DMS79 (cell line): ENCODE measurements around the gene RALGAPA2.

Experiments
- DNase-seq: peaks from one replicate; lab custom pipeline; 2025; lab: John Stamatoyannopoulos, UW

RALGAPA2 gene

DNA sequence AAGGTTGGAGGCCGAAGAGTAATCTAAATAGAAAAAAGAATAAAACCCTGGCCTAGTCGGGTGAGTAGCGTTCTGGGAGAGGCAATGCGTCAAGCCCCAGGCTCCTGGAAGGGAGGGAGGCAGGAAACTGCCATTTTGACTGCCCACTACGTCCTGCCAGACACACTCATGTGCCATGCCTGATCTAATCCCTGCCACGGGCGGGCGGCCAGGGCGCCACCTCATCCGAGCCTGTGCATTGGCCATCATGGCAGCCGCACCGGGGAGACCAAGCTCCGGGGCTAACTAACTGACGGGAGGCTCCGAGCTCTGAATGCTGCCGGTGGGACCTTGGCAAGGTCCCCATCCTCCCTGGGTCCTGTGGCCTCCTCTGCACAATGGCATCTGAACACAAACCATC lies 275.8 kb downstream of the RALGAPA2 start:
- no peak for DNase-seq

DNA sequence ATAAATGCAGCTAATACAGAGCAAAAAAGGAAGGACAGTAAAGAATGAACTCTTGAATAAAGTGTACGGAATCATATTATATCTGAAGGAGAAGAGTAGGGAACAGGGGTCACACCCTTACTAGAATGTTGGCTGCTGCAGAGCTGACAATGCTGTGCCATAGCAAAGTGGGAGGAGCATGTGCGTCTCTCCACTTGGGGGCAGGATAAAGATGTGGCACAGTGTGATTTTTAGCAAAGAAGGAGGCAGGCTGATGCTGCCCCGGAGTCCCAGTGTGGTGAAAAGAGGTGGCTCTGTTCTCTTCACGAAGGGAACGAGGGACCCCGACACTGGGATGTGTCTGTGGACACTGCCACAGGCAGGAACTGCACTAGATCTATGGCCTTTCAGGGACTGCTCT lies 277.0 kb downstream of the RALGAPA2 start:
- DNase-seq = no peak

DNA sequence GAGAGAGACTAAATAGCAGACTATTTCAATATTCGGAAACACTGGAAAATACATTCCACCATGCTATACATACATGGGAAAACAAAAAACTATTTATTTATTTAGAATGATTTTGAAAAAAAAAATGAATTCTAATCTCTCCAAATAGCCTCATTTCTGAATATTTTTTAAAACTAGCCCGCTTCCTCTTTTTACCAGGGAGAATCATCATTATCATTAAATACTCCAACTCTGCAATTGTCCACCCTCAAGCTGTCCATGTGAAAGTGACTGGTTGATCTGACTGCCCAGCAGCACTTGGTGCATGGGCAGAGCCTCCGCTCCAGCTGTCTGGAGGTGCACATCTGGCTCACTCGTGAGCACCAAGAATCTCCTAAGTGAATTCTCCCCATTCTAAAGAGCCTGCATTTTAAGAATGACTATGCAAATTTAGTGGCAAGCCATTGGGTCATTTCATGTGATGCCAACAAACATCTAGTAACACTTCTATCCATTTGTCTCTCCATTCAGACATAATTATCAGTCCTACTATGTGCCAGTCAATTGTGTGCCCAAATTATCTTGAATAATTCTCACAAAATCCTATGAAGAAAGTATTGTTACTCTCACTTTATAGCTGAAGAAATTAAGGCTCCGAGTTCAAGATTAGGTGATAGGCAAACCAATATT lies 279.7 kb downstream of the RALGAPA2 start:
- DNase-seq = no peak

DNA sequence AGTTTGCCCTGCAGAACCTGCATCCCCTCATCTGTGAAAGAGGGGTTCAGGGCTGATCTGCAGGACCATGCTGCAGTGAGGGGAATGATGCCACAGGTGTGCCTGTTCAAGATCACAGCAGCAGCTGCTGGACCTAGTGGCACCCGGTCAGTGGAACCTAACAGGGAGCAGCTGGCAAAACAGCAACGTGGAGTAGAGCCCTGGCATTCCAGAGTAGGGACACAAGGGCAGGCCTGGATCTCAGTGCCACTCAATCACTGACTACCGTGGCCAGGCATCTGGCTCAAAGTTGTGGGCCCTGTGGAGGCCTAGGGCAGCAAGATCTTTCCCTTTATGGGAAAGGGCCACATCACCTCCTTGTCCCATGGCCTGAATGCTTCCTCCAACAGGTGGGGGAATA lies 282.4 kb downstream of the RALGAPA2 start:
- DNase-seq = no peak

DNA sequence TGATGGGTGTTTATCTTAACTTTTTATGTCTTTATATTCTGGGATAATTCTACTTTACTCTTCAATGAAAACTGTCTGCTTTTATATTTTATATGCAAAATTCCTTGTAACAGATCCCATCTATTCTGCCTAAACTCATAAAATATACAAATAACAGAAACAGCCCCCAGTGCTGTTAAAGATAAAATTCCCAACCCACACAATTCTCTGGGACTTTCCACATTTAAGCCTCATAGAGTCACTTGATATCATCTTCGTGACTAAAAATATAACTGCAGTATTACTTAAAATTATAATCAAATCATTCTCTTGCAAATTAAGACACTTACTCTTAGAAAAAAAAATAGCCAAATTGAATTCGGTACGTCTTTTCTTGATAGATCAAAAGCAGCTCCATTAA lies 284.4 kb downstream of the RALGAPA2 start:
- no peak for DNase-seq

DNA sequence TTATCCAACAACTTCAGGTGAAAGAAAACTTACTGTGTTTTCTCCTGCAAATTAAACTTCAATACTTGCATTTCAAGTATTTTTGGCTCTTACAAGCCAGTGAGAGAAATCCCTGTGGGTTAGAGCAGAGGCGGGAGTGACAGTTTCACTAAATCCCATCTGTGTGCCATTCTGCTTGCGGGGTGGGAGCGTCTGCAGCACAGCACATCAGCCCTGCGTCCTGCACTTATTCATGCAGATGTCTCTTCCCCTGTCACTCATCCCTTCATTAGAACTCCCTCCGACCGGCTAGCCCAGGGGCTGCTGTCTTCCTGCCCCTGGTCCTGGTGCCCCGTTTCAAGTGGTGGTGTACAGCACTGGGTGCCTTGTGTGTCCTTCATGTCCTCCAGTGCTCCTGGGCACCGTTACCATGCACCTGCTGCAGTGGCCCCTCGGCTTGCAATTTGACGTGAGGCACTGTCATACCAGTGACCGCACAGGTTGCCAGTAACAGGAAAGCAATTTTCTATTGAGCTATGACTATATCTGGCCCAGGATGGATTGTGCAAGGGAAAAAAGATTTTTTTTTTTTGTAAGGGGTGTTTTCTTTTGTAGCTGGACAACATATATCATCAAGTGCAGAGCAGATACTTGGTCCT lies 285.1 kb downstream of the RALGAPA2 start:
- DNase-seq = no peak

DNA sequence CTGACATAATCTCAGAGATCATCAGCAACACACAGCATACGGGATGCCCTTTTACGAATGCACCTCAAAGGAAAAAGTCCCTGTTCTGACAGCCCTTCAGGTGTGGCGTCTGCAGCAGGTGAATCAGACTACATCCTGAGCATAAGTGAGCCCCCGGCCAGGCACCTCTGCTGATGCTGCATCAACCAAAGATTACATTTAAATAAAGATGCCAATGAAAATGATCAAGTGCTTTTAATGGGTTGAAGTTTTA lies 285.9 kb downstream of the RALGAPA2 start:
- DNase-seq = no peak

DNA sequence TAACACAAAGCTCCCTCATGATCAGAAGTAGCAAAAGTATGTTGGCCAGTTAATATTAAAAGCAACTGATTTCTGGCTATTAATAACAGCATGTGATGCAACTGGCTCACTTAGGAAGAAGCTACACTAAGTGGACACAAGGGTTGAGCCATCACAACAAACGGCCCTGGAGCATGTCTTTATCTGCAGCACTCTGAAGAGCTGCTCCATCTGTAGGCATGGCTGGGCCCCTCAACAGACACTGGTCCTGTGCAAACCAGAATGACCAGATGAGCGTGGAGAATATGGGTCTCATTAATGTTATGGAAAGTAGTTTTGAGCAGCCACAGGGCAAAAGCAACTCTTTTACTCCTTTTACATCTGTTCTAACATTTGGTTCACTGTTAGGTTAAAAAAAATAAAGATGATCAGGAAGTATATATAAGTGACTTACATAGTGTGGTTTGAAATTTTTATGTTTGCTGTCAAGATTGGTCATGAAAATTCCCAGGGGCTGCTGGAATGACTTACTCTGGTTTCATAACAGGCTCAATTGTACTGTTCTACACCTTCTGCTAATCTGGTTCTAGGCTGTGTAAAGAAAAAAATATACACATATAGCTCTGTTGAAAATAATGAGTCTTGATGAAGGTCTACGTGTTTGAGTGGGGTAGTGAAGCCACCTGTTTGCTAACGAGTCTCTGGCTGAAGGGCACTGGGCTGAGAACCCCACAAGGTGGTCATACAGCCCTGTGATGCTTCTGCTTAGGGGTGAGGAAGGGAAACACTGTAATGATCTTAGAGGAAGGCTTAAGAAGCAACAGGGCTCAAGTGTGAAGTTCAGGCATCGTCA lies 286.4 kb downstream of the RALGAPA2 start:
- no peak for DNase-seq

DNA sequence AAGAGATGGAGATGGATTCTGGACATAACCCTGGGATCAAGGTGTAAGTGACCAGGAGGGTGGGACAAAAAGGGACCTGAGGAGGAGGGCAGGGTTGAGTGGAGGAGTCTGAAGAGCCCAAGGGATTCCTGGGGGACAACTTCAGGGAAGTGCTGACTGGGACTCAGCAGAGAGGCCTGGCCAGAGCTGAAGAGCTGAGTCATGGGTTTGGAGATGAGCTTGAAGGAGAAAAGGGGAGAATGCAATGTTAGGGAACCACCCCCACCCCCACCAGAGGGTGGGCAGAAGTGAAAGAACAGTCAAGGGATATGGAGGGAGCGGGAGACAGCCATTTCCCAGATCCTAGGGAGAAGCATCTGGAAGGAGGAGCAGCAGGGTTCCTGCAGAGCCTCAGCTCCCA lies 289.3 kb downstream of the RALGAPA2 start:
- no peak for DNase-seq

DNA sequence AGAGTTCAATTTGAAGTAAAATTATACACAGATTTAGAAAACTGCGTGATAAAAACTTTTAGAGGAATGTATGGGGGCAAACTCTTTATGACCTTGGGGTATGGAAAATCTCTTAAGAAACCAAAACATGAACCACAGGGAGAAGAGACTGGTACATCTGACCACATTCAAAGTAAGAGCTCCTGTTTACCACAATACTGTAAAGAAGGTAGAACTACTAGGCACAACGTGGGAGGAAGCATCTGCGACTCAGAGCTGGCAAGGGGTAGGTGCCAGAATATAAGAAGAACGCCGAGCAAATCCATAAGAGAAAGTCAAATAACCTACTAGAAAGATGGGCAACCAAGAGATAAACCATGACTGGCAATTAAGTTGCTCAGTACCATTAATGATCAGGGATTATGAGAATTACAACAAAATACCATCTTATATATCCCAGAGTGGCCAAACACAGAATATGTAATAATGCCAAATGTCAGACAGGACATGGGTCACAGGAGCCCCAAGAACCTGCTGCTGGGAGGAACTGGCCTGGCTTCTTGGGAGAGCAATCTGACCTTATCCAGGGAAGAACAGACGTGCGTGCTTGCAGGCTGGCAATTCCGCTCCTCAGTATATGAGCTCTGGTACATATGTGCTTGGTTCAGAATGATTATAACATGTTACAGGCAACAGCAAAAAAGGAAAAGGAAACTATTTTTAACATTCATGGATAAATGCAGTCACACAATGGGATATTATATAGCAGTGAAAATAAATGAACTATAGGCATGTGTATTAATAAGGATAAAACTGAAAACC lies 294.4 kb downstream of the RALGAPA2 start:
- no peak for DNase-seq

DNA sequence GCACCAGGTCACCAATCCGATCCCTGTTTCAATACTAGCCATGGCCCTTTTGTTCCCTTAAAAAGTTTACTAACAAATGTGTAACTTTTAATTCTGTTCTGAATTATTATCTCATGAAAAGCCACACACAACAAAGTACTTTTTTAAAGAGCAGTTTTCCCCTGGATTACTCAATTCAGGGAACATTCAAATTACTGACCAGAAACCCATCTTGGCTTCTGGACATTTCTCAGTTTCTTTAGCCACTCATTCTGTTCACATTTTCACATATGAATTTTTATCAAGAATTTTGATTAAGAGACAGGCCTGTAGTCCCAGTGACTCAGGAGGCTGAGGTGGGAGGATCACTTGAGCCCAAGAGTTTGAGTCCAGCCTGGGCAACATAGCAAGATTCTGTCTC lies 297.1 kb downstream of the RALGAPA2 start:
- no peak for DNase-seq

DNA sequence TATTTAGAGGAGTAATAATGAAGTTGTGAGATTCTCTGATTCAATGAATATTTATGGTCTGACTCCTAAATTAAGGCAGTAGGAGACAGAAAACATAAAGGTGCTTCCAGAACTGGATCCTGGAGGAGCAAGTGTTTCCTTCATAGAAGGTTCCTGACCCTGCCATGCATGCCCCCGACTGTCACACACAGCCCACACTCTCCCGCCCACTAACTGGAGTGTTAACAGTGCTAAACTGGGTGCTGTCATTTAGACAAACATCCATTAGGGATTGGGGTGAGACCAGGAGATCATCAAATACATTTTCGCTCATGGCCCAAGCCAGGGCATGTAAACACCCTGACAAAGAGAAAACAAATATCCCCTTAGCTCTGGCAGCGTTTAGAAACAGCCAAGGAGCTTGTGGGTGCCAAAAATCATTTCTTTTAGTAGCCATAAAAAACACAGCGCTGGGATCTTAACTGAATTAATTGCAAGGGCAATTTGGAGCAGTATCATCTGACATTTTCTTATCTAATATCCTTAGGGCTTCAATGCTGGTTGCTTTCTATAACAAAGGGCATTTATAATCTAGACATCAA lies 297.7 kb downstream of the RALGAPA2 start:
- no peak for DNase-seq

DNA sequence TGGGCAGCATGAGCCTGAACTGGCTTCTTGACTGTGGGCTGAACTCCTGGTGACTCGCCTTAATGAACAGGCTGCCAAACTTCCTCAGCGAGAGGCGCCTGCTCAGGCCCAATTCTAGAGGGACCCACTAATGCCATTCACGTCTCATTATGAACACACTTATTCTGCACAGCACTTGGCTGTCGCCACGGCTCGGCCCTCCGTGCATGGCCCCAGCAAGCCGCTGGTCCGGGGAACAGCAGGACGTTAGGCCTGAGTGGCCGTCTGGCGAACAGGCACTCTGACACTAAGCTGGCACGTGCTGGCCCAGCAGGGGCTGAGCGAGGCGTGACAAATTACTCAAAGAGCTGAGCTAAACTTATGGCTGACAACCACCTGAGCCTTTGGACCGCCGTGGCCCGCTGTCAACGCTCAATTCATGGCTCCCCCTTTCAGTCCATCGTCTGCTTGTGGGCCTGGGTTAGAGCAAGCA lies 298.6 kb downstream of the RALGAPA2 start:
- no peak for DNase-seq

DNA sequence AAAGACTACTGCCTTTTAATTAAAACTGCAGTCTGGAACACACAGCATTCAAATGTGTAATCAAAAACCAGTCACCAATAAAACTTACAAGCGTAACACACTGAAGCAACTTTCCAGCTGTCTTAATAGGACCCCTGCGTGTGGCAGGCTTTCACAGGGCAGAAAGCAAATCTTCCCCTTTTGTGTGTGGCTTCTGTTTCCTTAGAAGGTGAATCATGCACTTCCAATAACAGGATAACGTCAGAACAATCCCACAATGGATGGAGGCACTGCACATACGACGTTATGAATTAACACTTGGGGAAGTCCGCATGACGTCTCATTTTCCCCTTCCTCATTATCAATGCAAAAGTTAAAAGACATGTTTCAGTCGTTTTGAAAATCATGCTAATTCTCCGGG lies 299.7 kb downstream of the RALGAPA2 start:
- peak; percentile 50 for DNase-seq

DNA sequence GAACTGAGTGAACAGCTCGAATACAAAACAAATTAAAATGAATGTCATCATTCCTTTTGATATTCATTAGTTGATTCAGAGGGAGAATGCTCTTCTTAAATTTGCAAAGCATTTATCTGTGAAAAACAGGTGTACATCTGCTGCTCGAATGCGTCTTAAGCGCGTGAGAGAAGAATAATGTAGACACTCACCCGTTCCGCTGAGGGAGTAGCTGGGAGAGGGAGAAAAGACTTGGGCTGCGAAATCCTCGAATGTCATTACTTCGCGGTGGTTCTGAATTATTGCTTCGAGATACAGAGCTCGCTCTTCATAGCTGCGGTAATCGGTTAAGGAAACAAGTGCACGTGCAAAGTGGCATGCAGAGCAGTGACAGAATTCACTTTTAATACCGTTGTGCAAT lies 300.6 kb downstream of the RALGAPA2 start:
- no peak for DNase-seq

DNA sequence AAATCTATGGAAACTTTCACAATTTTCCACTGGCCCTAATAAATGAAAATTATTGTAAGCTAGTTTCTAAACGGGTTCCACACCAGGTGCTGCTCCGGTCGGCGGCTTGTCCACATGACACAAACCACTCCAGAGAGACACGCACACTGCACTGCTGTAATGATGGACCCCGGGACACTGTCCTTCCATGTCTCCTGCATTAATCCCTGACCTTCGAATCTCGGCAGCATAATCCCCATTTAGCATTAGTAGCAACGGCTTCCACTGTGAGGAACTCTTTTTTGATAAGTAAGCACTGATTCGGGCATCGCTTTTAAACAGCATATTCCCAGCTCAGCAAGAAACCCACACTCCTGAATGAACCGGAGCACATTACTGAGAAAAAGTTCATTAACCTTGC lies 301.0 kb downstream of the RALGAPA2 start:
- DNase-seq = no peak

DNA sequence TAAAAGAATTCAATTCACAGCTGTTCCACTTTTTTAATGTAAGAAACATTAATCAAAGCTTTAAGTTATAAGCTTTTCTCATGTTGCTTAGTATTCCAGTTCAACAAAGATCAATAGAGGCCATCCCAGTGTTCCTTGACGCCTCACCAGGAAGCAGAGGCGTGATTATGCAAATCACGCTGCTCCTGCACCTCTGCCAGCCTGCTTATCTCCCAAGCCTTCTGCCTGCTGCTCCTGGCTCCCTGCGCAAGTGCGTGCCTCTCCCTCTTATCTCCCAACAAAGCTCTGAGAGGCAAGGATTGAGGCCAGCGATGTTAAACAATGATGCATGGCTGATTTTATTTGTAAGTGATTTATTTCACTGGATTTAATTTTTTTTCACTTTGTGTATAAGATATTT lies 301.8 kb downstream of the RALGAPA2 start:
- peak; percentile 25 for DNase-seq

DNA sequence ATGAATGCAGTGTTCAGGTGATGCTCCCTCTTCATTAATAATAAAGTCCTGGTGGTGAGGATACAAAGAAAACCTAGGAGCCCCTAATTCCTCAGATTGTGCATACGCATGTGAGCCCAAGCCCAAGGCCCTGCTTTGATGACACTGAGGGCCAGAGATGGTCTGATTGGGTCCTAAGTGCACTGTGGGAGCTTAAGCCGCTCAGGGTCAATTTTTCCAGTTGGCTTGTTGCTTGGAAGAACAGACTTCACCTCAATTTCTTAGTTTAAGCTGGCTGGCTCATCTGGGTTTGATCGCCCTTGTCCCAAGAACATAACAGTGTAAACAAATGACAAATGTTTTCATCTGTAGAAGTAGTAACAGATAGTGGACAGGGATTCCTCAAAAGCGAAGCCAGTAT lies 303.1 kb downstream of the RALGAPA2 start:
- DNase-seq = no peak

DNA sequence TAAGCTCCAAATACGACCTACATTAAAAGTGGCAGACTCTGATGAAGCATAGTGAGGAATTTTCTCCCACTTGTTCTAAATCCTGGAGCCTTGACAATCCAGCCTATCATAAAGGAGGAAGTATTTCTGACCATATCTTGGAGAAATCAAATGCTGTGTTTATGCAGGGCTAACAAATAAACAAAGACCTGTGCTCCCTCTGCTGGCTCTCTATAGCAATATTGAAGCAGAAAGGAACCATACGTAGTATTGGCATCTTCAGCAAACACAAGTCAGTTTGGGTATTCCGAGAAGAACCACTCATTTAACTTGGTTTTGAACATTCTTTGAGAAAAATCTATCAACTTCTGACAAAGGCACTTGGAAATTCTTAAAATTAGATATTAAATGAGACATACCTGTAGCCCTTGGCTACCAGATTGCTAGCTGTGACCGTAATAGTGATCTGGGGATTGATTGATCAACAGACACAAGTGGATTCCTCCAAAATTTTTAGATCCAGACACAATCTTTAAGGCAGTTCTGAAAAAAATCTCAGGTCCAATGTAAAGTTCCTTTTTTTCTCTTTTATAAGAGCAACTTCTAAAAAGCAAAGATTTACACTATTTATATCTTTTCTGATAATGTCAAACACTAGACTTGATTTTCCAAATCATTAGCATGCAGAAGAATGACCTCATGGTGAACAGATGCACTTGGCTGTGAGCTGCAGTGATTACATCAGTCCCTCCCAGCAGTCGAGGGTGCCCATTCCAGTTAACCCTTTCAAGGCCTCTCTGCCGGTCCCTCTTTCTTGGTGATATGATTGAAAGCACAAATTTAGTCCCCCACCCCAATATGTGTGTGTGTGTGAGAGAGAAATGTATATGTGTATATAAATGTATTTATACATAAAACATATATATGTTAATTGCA lies 304.3 kb downstream of the RALGAPA2 start:
- peak; percentile 12 for DNase-seq

DNA sequence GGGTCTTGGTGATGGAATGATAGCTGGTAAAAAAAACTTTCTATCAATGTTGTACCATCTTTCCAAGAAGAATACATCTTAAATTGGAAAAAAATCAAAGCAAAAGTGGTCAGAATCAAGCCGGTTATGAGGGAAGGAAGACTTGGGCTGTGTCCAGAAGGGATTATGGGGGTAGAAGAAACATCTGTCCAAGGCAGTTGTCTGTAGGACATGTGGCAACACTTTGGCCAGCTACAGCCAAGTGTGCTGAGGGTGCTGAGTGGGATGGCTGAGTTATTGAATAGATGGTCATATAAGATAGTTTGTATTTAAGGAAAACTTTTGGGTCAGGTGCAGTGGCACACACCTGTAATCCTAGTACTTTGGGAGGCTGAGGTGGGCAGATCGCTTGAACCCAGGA lies 306.1 kb downstream of the RALGAPA2 start:
- no peak for DNase-seq

DNA sequence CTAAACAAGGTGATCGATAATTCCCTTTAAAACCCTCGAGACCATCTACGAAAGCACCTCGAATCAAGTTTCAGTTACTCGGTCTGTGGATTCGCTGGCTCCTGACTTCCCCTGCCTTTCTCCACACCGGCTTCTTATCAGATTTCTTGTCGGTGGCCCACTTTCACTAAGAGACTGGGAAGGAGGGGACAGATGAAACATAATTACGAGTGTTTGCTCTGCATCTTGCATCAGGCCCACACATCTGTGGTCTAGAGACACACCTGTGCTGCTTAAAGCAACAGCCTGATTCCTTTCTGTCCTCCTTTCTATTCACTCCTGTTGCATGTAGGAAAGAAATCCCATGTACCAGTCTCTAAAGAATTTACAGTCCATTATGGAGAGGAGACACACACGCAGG lies 306.8 kb downstream of the RALGAPA2 start:
- peak; percentile 31 for DNase-seq
